ENCODE data around the gene C1orf159.

The C1orf159 gene

GRCh38 chr1:1157914-1158710, 42.2 kb upstream of the C1orf159 start:
- TF ChIP-seq NFIC (IDR thresholded peaks at IDR 0.05) (no peak; the same call in 1 of the 2 replicates), TAF1 (IDR thresholded peaks at IDR 0.05; ENCODE audit: low read depth) (peak; percentile 53), EGR1 (IDR thresholded peaks at IDR 0.05) (no peak), TCF12 (IDR thresholded peaks at IDR 0.05; ENCODE audit: low read depth) (peak; percentile 25; the same call in 1 of the 2 replicates), CREB1 (IDR thresholded peaks at IDR 0.05; ENCODE audit: low read depth) (no peak), CEBPB (IDR thresholded peaks at IDR 0.05) (no peak), FOXM1 (IDR thresholded peaks at IDR 0.05; ENCODE audit: borderline replicate concordance, low read depth) (no peak), TEAD4 (IDR thresholded peaks at IDR 0.05) (no peak), RAD21 (IDR thresholded peaks at IDR 0.05; ENCODE audit: low read depth) (no peak), REST (IDR thresholded peaks at IDR 0.05; ENCODE audit: low read depth) (no peak), YY1 (IDR thresholded peaks at IDR 0.05; ENCODE audit: low read depth) (0 out of 2 replicates have a peak, but pooled peaks have one; percentile 46), EP300 (IDR thresholded peaks at IDR 0.05; ENCODE audit: borderline replicate concordance) (no peak), ZBTB7A (IDR thresholded peaks at IDR 0.05; ENCODE audit: low read depth) (peak; percentile 90; the same call in 1 of the 2 replicates)
- TF ChIP-seq, protein P1, sequence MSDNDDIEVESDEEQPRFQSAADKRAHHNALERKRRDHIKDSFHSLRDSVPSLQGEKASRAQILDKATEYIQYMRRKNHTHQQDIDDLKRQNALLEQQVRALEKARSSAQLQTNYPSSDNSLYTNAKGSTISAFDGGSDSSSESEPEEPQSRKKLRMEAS (IDR thresholded peaks at IDR 0.05) = peak; percentile 11; the same call in 1 of the 2 replicates
- TF ChIP-seq, protein P2, sequence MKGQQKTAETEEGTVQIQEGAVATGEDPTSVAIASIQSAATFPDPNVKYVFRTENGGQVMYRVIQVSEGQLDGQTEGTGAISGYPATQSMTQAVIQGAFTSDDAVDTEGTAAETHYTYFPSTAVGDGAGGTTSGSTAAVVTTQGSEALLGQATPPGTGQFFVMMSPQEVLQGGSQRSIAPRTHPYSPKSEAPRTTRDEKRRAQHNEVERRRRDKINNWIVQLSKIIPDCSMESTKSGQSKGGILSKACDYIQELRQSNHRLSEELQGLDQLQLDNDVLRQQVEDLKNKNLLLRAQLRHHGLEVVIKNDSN (IDR thresholded peaks at IDR 0.05) = no peak

DNA sequence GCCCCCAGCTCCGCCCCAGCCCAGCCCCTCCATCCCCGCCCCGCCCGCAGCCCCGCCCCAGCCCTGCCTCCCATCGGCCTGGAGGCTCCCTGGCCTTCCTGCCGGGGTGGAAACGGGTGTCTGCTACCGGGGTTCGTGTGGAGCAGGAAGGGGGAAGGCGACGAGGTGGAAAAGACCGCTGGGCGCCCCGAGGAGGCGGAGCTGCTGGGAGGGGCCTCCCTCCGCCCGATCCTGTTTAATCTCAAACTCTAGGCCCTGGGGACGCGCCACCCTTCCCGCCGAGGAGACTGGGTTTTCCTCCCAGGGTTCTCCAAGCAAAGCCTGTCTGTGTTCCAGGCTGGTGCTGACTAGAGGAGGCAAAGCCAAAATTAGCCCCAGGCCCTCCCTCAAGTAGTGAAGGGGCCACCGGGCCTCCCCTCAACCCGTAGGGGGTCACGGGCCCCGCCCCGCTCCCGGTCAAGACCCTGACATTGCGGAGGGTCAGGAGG, 41.6 kb upstream of the C1orf159 start:
- TF ChIP-seq CREB1 (IDR thresholded peaks at IDR 0.05; ENCODE audit: low read depth) = no peak
- TF ChIP-seq FOXM1 (IDR thresholded peaks at IDR 0.05; ENCODE audit: borderline replicate concordance, low read depth) = 0 out of 2 replicates have a peak, but pooled peaks have one; percentile 16
- no peak for TF ChIP-seq ZBTB7A (IDR thresholded peaks at IDR 0.05; ENCODE audit: low read depth)
- no peak for TF ChIP-seq CEBPB (IDR thresholded peaks at IDR 0.05)
- TF ChIP-seq TCF12 (IDR thresholded peaks at IDR 0.05; ENCODE audit: low read depth) = peak; percentile 37; the same call in 1 of the 2 replicates
- TF ChIP-seq, protein P2 (IDR thresholded peaks at IDR 0.05) = no peak
- TF ChIP-seq EP300 (IDR thresholded peaks at IDR 0.05; ENCODE audit: borderline replicate concordance) = peak; percentile 61
- TF ChIP-seq TEAD4 (IDR thresholded peaks at IDR 0.05) = no peak
- TF ChIP-seq REST (IDR thresholded peaks at IDR 0.05; ENCODE audit: low read depth) = no peak
- TF ChIP-seq EGR1 (IDR thresholded peaks at IDR 0.05) = no peak
- no peak for TF ChIP-seq YY1 (IDR thresholded peaks at IDR 0.05; ENCODE audit: low read depth)
- TF ChIP-seq TAF1 (IDR thresholded peaks at IDR 0.05; ENCODE audit: low read depth) = peak; percentile 79
- no peak for TF ChIP-seq RAD21 (IDR thresholded peaks at IDR 0.05; ENCODE audit: low read depth)
- peak; percentile 29; the same call in 1 of the 2 replicates for TF ChIP-seq NFIC (IDR thresholded peaks at IDR 0.05)
- TF ChIP-seq, protein P1 (IDR thresholded peaks at IDR 0.05) = no peak; the same call in 1 of the 2 replicates

DNA sequence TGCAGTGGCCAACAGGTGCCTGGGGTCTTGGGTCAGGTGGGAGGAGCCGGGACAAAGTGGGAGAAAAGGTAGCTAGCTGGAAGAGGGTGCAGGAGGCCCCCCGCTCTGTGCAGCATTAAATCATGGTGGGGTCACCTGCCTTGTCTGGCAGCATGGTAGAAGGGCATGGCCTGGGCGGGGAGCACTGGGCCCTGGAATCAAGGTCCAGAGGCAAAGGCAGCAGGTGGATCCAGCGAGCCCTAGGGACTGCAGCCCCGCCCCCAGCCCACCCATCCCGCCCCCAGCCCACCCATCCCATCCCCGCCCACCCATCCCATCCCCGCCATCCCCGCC, 41.1 kb upstream of the C1orf159 start:
- TF ChIP-seq, protein P2 (IDR thresholded peaks at IDR 0.05) = no peak
- TF ChIP-seq CEBPB (IDR thresholded peaks at IDR 0.05) (no peak), RAD21 (IDR thresholded peaks at IDR 0.05; ENCODE audit: low read depth) (no peak), REST (IDR thresholded peaks at IDR 0.05; ENCODE audit: low read depth) (no peak), ZBTB7A (IDR thresholded peaks at IDR 0.05; ENCODE audit: low read depth) (no peak), TEAD4 (IDR thresholded peaks at IDR 0.05) (no peak), NFIC (IDR thresholded peaks at IDR 0.05) (no peak), EP300 (IDR thresholded peaks at IDR 0.05; ENCODE audit: borderline replicate concordance) (no peak), TAF1 (IDR thresholded peaks at IDR 0.05; ENCODE audit: low read depth) (no peak), FOXM1 (IDR thresholded peaks at IDR 0.05; ENCODE audit: borderline replicate concordance, low read depth) (no peak), YY1 (IDR thresholded peaks at IDR 0.05; ENCODE audit: low read depth) (no peak), CREB1 (IDR thresholded peaks at IDR 0.05; ENCODE audit: low read depth) (no peak), EGR1 (IDR thresholded peaks at IDR 0.05) (no peak)
- TF ChIP-seq, protein P1 (IDR thresholded peaks at IDR 0.05) = no peak

All from Ishikawa (cell line).